SK-N-MC (cell line): ENCODE results near the gene CSMD2.

Source experiments
- EZH2 ChIP-seq: fragments of 200-600 bp; sonication (generic); IDR thresholded peaks from one replicate; pipeline ENCODE4 v1.6.1; 2017; ENCODE audit warnings: antibody characterized with exemption
- FOXP2 ChIP-seq: optimal IDR thresholded peaks from 2 replicates; pipeline ENCODE3; 2011; ENCODE audit warnings: mild to moderate bottlenecking, moderate library complexity; ENCODE audit not compliant: insufficient read depth; ENCODE audit errors: extremely low read length, control extremely low read depth
- POLR2AphosphoS5 ChIP-seq: IDR thresholded peaks from 2 replicates; pipeline ENCODE4 v1.6.1; 2012; ENCODE audit warnings: mild to moderate bottlenecking, low read depth, low read length, borderline replicate concordance

DNA sequence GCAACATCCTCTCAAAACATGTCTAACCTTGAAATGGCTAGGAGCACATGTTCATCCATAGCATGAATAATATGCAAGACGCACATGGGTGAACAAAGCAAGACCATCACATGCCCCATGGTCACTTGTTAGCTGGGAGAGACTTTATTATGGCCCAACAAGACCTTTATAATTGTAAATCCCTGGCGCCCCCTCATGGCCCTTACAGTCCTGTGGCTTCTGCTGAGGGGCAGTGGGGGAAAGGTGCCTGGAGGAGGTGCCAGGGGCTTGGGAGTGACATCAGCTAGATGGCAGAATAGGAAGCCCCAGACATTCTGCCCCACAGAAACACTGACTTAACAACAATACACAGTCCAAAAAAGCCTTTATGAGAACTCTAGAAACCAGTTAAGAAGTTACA, 51.7 kb downstream of the CSMD2 start:
- TF ChIP-seq POLR2AphosphoS5: no peak
- TF ChIP-seq EZH2: no peak
- TF ChIP-seq FOXP2: no peak
